Subcutaneous abdominal adipose tissue (tissue), 5 donors: Measurements from ENCODE around the gene CCT5.
"Not testable (repeated sequence)": the region's sequence is repeated elsewhere in the genome, so short reads cannot be mapped to it uniquely, and the experiment has no call there.

Source experiments
- H3K27ac ChIP-seq: one replicate; pipeline ENCODE4 v1.7.0; 2013; ENCODE audit warnings: low read depth, mild to moderate bottlenecking, inconsistent platforms, low read length, moderate library complexity
- H3K27me3 ChIP-seq, 5 donors: one replicate each; pipeline ENCODE4 v1.7.0; 2013; ENCODE audit warnings: low read length in 5 of 5, inconsistent platforms in 1 of 5; ENCODE audit not compliant: control insufficient read depth in 5 of 5, insufficient read depth in 4 of 5
- H3K36me3 ChIP-seq, 5 donors: one replicate each; pipeline ENCODE4 v1.7.0; 2013; ENCODE audit warnings: low read length in 5 of 5; ENCODE audit not compliant: control insufficient read depth in 5 of 5, insufficient read depth in 5 of 5
- H3K4me1 ChIP-seq, 5 donors: one replicate each; pipeline ENCODE4 v1.7.0; 2013; ENCODE audit warnings: low read length in 5 of 5, mild to moderate bottlenecking in 3 of 5, moderate library complexity in 1 of 5; ENCODE audit not compliant: control insufficient read depth in 5 of 5, insufficient read depth in 5 of 5
- H3K4me3 ChIP-seq, 5 donors: one replicate each; pipeline ENCODE4 v1.7.0; 2013; ENCODE audit warnings: low read length in 5 of 5, low read depth in 1 of 5
- H3K9ac ChIP-seq, 5 donors: one replicate each; pipeline ENCODE4 v1.7.0; 2013; ENCODE audit warnings: low read length in 5 of 5, mild to moderate bottlenecking in 4 of 5, moderate library complexity in 3 of 5
- H3K9me3 ChIP-seq, 5 donors: one replicate each; pipeline ENCODE4 v1.7.0; 2013; ENCODE audit warnings: low read length in 5 of 5; ENCODE audit not compliant: control insufficient read depth in 5 of 5
- donor health status: healthy.
- donor health status: healthy.
- donor health status: healthy.
- donor health status: healthy.
- donor health status: healthy.

Gene CCT5

GRCh38 chr5:10285362-10285761 lies 35.3 kb downstream of the CCT5 start:
- not testable (repeated sequence) for H3K9me3 ChIP-seq, H3K27ac ChIP-seq, H3K4me3 ChIP-seq, H3K36me3 ChIP-seq, H3K27me3 ChIP-seq, H3K9ac ChIP-seq
- peaks cover 4 to 33% (median 20%) of the 10 kb centered on the region in 5 donors for H3K4me1 ChIP-seq

DNA sequence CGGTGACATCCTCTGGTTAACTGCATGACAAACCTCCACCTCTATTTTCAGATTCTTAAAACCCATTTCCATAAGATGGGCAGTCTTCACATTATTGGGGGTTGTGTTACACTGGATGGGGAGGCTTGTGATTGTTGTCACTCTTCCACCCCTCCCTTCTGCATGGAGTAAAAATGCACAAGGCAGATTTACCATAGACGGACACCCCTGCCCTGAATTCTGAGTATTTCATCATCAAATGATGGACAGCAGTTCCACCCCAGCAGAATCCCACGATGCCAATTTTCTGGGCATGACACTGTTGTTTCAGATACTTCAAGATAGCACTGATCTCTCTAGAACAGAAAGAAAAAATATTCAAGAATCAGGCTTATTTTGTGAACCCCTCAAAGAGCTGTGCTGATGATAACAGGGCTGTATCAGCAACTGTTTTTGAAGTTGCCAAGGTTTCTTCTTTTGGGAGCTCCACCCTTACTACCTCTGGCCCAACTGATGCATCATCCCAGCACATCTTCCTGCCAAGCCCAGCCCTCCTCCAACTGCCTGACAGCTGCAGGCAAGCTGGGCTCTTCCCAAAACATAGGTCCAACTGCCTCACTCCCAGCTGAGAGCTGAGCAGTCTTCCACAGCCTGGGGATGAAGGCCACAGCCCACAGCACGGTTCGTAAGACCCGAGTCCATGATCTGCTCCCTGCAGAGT lies 36.2 kb downstream of the CCT5 start:
- Histone ChIP-seq H3K4me3 (no peak overlapping the region), H3K9ac (no peak overlapping the region), H3K27ac (no peak overlapping the region), H3K9me3 (no peaks in the 10 kb centered on the region), H3K27me3 (no peaks in the 10 kb centered on the region), H3K4me1 (peaks cover 4 to 33% (median 20%) of the 10 kb centered on the region in 5 donors), H3K36me3 (peaks cover 0 to 9% (median 0%) of the 10 kb centered on the region in 5 donors)

DNA sequence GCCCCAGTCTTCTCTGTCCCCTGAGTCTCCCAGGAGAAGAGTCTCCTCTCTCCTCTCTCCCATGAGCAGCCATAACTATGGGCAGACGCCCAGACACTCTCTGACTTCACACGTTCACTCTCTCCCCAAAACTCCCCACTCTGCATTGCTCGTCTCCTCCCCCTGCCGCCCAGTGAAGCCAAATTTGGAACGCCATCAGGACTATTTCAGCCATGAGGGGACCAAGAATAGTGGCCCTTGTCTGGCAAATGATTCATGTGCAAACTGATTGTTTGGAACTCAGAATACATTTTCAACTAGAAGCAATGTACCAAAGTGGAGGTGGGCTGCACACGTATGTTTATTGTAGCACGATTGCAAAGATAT lies 36.8 kb downstream of the CCT5 start:
- H3K27ac ChIP-seq: no peak overlapping the region
- H3K4me1 ChIP-seq: peaks cover 4 to 33% (median 20%) of the 10 kb centered on the region in 5 donors
- no peaks in the 10 kb centered on the region for H3K9me3 ChIP-seq
- H3K27me3 ChIP-seq: no peaks in the 10 kb centered on the region
- no peak overlapping the region for H3K4me3 ChIP-seq
- H3K36me3 ChIP-seq: peaks cover 0 to 9% (median 0%) of the 10 kb centered on the region in 5 donors
- no peak overlapping the region for H3K9ac ChIP-seq

DNA sequence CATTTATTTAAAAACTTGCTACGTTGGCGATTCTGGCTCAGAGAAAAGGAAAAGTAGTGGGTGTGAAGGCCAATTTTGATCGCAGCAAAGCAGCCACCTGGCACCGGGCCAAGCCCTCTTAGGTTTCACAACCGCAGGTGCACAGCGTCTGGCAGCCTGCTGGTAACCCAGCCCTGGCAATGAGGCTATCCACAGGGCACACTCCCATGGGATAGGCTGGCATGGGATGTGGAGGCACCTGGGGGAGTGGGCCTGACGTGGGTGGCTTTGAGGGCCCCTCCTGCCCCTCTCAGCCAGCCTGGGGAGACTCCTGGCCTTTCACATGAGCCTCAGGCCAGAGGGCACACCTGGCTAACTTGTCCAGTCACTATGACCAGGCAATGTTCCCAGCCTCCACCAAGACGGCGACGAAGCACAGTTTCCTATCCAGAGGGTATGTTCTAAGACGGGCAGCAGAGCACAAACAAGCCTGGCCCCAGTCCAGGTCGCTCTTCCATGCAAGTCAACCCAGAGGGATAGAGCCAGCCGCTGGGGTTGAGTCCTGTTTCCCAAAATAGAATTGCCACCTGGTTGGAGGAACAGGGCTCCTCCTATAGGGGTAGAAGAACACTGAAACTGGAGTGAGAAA lies 38.6 kb downstream of the CCT5 start:
- Histone ChIP-seq H3K27me3 (no peaks in the 10 kb centered on the region), H3K36me3 (peaks cover 0 to 9% (median 0%) of the 10 kb centered on the region in 5 donors), H3K4me3 (no peak overlapping the region), H3K9me3 (no peaks in the 10 kb centered on the region), H3K9ac (no peak overlapping the region), H3K27ac (peak overlapping the region; percentile 67), H3K4me1 (peaks cover 4 to 33% (median 20%) of the 10 kb centered on the region in 5 donors)

DNA sequence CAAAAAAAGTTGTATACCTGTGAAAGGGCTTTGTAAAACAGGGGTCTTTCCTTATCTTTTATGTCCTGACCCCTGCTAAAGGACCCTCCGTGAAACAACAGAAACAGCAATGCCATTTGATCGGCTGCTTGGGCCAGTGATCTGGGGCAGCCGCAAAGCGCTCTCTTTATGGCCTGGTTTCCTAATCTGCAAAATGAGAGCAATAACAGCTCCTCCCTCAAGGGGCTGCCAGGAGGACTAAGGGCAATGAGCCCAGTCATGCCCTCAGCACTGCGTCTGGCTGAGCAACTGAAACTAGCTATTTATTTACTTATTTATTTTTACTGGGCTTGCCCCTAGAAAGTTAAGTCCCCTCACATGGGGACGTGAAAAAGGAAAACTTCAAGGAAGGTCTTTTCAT lies 39.3 kb downstream of the CCT5 start:
- H3K9ac ChIP-seq: peak overlapping the region in 1 of 5 donors; percentile 48
- H3K27ac ChIP-seq: peak overlapping the region; percentile 67
- peaks cover 0 to 9% (median 0%) of the 10 kb centered on the region in 5 donors for H3K36me3 ChIP-seq
- H3K4me3 ChIP-seq: peak overlapping the region in 1 of 5 donors; percentile 11
- H3K27me3 ChIP-seq: no peaks in the 10 kb centered on the region
- H3K4me1 ChIP-seq: peaks cover 4 to 33% (median 20%) of the 10 kb centered on the region in 5 donors
- H3K9me3 ChIP-seq: no peaks in the 10 kb centered on the region

- peak overlapping the region in 1 of 5 donors; percentile 48 for H3K9ac ChIP-seq
- no peaks in the 10 kb centered on the region for H3K27me3 ChIP-seq
- H3K9me3 ChIP-seq: no peaks in the 10 kb centered on the region
- H3K36me3 ChIP-seq: peaks cover 0 to 9% (median 0%) of the 10 kb centered on the region in 5 donors
- H3K4me1 ChIP-seq: peaks cover 4 to 33% (median 20%) of the 10 kb centered on the region in 5 donors
- peak overlapping the region; percentile 62 for H3K27ac ChIP-seq
- H3K4me3 ChIP-seq: no peak overlapping the region
These were observed 39.9 kb downstream of the CCT5 start for GRCh38 chr5:10289991-10290390.

DNA sequence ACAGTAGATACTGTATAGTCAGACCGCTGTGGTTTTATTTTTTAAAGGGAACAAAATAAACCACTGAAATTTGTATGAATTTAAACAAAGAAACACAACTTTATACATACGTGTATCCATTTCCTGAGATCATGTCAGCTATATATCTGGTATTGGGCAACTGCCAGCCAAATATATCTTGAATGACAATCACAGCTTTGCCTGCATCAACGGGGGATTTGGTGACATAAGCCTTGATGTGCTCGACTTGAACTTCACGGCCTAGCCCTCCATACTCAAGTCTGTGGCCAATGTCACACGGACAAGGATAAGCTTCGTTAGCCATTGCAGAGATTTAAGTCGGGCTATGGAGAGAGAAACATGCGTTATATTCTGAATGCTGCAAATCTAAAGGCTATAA lies 40.4 kb downstream of the CCT5 start:
- H3K9ac ChIP-seq: no peak overlapping the region
- H3K4me1 ChIP-seq: peaks cover 4 to 33% (median 20%) of the 10 kb centered on the region in 5 donors
- peaks cover 0 to 9% (median 0%) of the 10 kb centered on the region in 5 donors for H3K36me3 ChIP-seq
- H3K4me3 ChIP-seq: no peak overlapping the region
- no peak overlapping the region for H3K27ac ChIP-seq
- H3K27me3 ChIP-seq: no peaks in the 10 kb centered on the region
- no peaks in the 10 kb centered on the region for H3K9me3 ChIP-seq

- Histone ChIP-seq H3K9me3 (no peaks in the 10 kb centered on the region), H3K9ac (no peak overlapping the region), H3K4me3 (no peak overlapping the region), H3K4me1 (peaks cover under 1 to 23% (median 13%) of the 10 kb centered on the region in 5 donors), H3K36me3 (peaks cover 0 to 9% (median 0%) of the 10 kb centered on the region in 5 donors), H3K27ac (no peak overlapping the region), H3K27me3 (no peaks in the 10 kb centered on the region)
These were observed 41.7 kb downstream of the CCT5 start for GRCh38 chr5:10291692-10292339.

GRCh38 chr5:10293907-10294662 lies 44.0 kb downstream of the CCT5 start:
- H3K4me1 ChIP-seq: peaks cover 0 to 10% (median 2%) of the 10 kb centered on the region in 5 donors
- no peaks in the 10 kb centered on the region for H3K9me3 ChIP-seq
- H3K4me3 ChIP-seq: no peak overlapping the region
- H3K27ac ChIP-seq: no peak overlapping the region
- H3K27me3 ChIP-seq: no peaks in the 10 kb centered on the region
- H3K36me3 ChIP-seq: peaks cover 0 to 6% (median 0%) of the 10 kb centered on the region in 5 donors
- H3K9ac ChIP-seq: no peak overlapping the region
